Measurements from ENCODE around the gene GPR78.

DNA sequence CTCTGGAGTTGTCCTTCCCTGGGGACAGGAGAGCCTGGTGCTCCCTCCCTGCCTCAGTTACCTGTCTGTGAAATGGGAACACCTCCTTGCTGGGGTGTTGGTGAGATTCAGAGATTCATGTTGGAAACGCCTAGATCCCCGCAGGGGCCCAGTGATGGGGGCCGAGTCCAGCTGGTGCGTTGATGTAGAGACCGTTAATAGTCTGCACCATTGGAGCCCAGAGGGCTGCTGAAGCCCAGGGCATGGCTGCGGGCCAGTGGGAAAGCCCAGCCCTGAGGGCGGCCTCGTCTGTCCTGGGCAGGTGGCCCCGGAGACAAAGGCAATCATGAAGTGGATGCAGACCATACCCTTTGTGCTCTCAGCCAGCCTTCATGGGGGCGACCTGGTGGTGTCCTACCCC, 26.8 kb downstream of the GPR78 start:
- TF ChIP-seq, protein P1, sequence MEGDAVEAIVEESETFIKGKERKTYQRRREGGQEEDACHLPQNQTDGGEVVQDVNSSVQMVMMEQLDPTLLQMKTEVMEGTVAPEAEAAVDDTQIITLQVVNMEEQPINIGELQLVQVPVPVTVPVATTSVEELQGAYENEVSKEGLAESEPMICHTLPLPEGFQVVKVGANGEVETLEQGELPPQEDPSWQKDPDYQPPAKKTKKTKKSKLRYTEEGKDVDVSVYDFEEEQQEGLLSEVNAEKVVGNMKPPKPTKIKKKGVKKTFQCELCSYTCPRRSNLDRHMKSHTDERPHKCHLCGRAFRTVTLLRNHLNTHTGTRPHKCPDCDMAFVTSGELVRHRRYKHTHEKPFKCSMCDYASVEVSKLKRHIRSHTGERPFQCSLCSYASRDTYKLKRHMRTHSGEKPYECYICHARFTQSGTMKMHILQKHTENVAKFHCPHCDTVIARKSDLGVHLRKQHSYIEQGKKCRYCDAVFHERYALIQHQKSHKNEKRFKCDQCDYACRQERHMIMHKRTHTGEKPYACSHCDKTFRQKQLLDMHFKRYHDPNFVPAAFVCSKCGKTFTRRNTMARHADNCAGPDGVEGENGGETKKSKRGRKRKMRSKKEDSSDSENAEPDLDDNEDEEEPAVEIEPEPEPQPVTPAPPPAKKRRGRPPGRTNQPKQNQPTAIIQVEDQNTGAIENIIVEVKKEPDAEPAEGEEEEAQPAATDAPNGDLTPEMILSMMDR (conservative IDR thresholded peaks at IDR 0.05; ENCODE audit: low read depth, low read length): no peak
- TF ChIP-seq MAZ (IDR thresholded peaks at IDR 0.05; ENCODE audit: borderline replicate concordance, low read depth, low read length) (no peak), POLR2A (IDR thresholded peaks at IDR 0.05; ENCODE audit: low read depth, low read length) (no peak)

Measured in IMR-90 (cell line).